IMR-90 (cell line): ENCODE measurements around the gene INCA1. TPM values are rescaled to one million over a fixed set of nuclear protein-coding genes. Genes with fewer than 3 reads are reported as not detected.

Source experiments
- ATAC-seq: fragments of 200-7000 bp; cut with Tn5 transposase; 2 replicates; pipeline ENCODE4 v1.9.1; 2020; ENCODE audit warnings: low read depth, mild to moderate bottlenecking, moderate library complexity
- BruUV-seq: library from RNA; stranded (reverse); fragments of 400-500 nt; replicated peaks from 2 replicates; lab custom pipeline; 2021; lab: Mats Ljungman, UMichigan
- CTCF ChIA-PET: fragments of 300-600 bp; formaldehyde crosslinking; extraction: SDS; loops from one replicate; lab custom pipeline; 2021; ENCODE audit warnings: antibody characterized with exemption; lab: Yijun Ruan, JAX
- POLR2A ChIA-PET: fragments of 300-600 bp; sonication (Branson Sonifier 250); formaldehyde crosslinking; loops from one replicate; lab custom pipeline; 2022; ENCODE audit warnings: antibody characterized with exemption; ENCODE audit not compliant: unreplicated experiment; lab: Charles Lee
- DNase-seq: peaks from one replicate; pipeline ENCODE4 v3.0.0; 2013
- H2AFZ ChIP-seq: replicated peaks from 2 replicates; pipeline ENCODE3; 2013; ENCODE audit warnings: low read length, mild to moderate bottlenecking; ENCODE audit not compliant: poor library complexity
- H2AK5ac ChIP-seq: 2 replicates; pipeline ENCODE4 v1.6.1; 2013; ENCODE audit warnings: low read depth, low read length, inconsistent platforms
- H2AK9ac ChIP-seq: replicated peaks from 2 replicates; pipeline ENCODE3; 2013; ENCODE audit warnings: mild to moderate bottlenecking, low read depth, low read length, moderate library complexity; ENCODE audit not compliant: poor library complexity
- H2BK120ac ChIP-seq: 2 replicates; pipeline ENCODE4 v1.6.1; 2013; ENCODE audit warnings: low read depth, low read length, inconsistent platforms
- H2BK15ac ChIP-seq: 3 replicates; pipeline ENCODE4 v1.6.1; 2013; ENCODE audit warnings: low read depth, low read length, inconsistent platforms
- H2BK20ac ChIP-seq: 2 replicates; pipeline ENCODE4 v1.6.1; 2013; ENCODE audit warnings: low read depth, mild to moderate bottlenecking, inconsistent platforms, low read length, moderate library complexity
- H2BK5ac ChIP-seq: 2 replicates; pipeline ENCODE4 v1.6.1; 2013; ENCODE audit warnings: mild to moderate bottlenecking, low read depth, low read length, inconsistent platforms; ENCODE audit not compliant: poor library complexity, severe bottlenecking
- H3K14ac ChIP-seq: replicated peaks from 2 replicates; pipeline ENCODE4 v1.6.1; 2013; ENCODE audit warnings: low read depth, low read length, inconsistent platforms
- H3K18ac ChIP-seq: 2 replicates; pipeline ENCODE4 v1.6.1; 2013; ENCODE audit warnings: low read depth, low read length, control low read depth
- H3K23ac ChIP-seq: 2 replicates; pipeline ENCODE4 v1.6.1; 2013; ENCODE audit warnings: low read depth, low read length, inconsistent platforms
- H3K27ac ChIP-seq: 2 replicates; pipeline ENCODE4 v1.5.1; 2013; ENCODE audit warnings: mild to moderate bottlenecking, control low read depth, low read length; ENCODE audit not compliant: insufficient read depth
- H3K27me3 ChIP-seq: 2 replicates; pipeline ENCODE4 v1.6.1; 2013; ENCODE audit warnings: low read length; ENCODE audit not compliant: control insufficient read depth, insufficient read depth
- H3K36me3 ChIP-seq: 2 replicates; pipeline ENCODE4 v1.6.1; 2013; ENCODE audit warnings: low read length, mixed read lengths; ENCODE audit not compliant: control insufficient read depth, insufficient read depth
- H3K4ac ChIP-seq: 2 replicates; pipeline ENCODE4 v1.6.1; 2013; ENCODE audit warnings: low read depth, low read length, inconsistent platforms
- H3K4me1 ChIP-seq: 2 replicates; pipeline ENCODE4 v1.6.1; 2013; ENCODE audit warnings: low read length, mixed read lengths; ENCODE audit not compliant: control insufficient read depth, insufficient read depth
- H3K4me2 ChIP-seq: 2 replicates; pipeline ENCODE4 v1.6.1; 2013; ENCODE audit warnings: low read depth, mild to moderate bottlenecking, control low read depth, low read length, moderate library complexity
- H3K4me3 ChIP-seq: 2 replicates; pipeline ENCODE4 v1.5.1; 2013; ENCODE audit warnings: low read depth, mild to moderate bottlenecking, control low read depth, low read length, moderate library complexity; ENCODE audit not compliant: insufficient read depth
- H3K56ac ChIP-seq: 2 replicates; pipeline ENCODE4 v1.6.1; 2013; ENCODE audit warnings: low read length, inconsistent platforms; ENCODE audit not compliant: insufficient read depth; ENCODE audit errors: extremely low read depth
- H3K79me1 ChIP-seq, 2 experiments: 2 replicates each; pipeline ENCODE4 v1.6.1; 2013; ENCODE audit warnings: low read length in 2 of 2, inconsistent platforms in 1 of 2, low read depth in 1 of 2
- H3K9ac ChIP-seq: 2 replicates; pipeline ENCODE4 v1.6.1; 2013; ENCODE audit warnings: low read depth, low read length, control low read depth
- H3K9me1 ChIP-seq: 2 replicates; pipeline ENCODE4 v1.6.1; 2013; ENCODE audit warnings: low read length, inconsistent platforms; ENCODE audit not compliant: insufficient read depth
- H3K9me3 ChIP-seq: 2 replicates; pipeline ENCODE4 v1.6.1; 2013; ENCODE audit warnings: low read length; ENCODE audit not compliant: control insufficient read depth, insufficient read depth
- H4K20me1 ChIP-seq: 2 replicates; pipeline ENCODE4 v1.6.1; 2013; ENCODE audit warnings: low read length, inconsistent platforms; ENCODE audit not compliant: insufficient read depth
- H4K5ac ChIP-seq: 2 replicates; pipeline ENCODE4 v1.6.1; 2013; ENCODE audit warnings: mild to moderate bottlenecking, low read depth, low read length, control low read depth
- H4K8ac ChIP-seq, 2 experiments: 2 replicates each; pipeline ENCODE4 v1.6.1; 2013; ENCODE audit warnings: low read depth in 2 of 2, low read length in 2 of 2, control low read depth in 1 of 2, inconsistent platforms in 1 of 2
- H4K91ac ChIP-seq: 2 replicates; pipeline ENCODE4 v1.6.1; 2013; ENCODE audit warnings: low read depth, low read length, inconsistent platforms; ENCODE audit not compliant: insufficient read depth
- SMC3 ChIP-seq: fragments of 150-350 bp; IDR thresholded peaks from 2 replicates; pipeline ENCODE4 v1.6.1; 2016; ENCODE audit warnings: low read depth, mild to moderate bottlenecking, antibody characterized with exemption, low read length, moderate library complexity
- WGBS, 2 experiments: methylation state at CpG; one replicate each; pipeline versions ENCODE4 v1.1.5 to v1.1.7; 2013; ENCODE audit warnings: missing lambda C conversion rate in 2 of 2; ENCODE audit not compliant: insufficient read length in 1 of 2; ENCODE audit errors: extremely low coverage in 2 of 2; 5-methylcytosine and 5-hydroxymethylcytosine counted together
- dilution Hi-C: fragments of 300-500 bp; cut with HindIII; formaldehyde crosslinking; loops from one replicate; pipeline ENCODE4 v1.14.3; 2018; ENCODE audit warnings: low sequenced_read_pairs; ENCODE audit not compliant: unreplicated experiment
- in situ Hi-C: fragments of 300-500 bp; cut with MboI; formaldehyde crosslinking; loops from 3 replicates; pipeline ENCODE4 v1.14.3; 2019; ENCODE audit warnings: low sequenced_read_pairs, inconsistent platforms, mixed read lengths
- intact Hi-C: fragments of 100-400 bp; cut with micrococcal nuclease; formaldehyde crosslinking; loops from 2 replicates; pipeline ENCODE4 v1.10.0; 2022
- polyA plus RNA-seq, 3 experiments: library from polyadenylated mRNA; depleted of rRNA; stranded (reverse); fragments of >200 nt; gene quantifications; 2 replicates each; pipeline ENCODE4 v1.2.3, GENCODE V29; 2012; ENCODE audit warnings: low replicate concordance in 1 of 3
- total RNA-seq: library from RNA; depleted of rRNA; stranded (reverse); fragments of >200 nt; gene quantifications from 2 replicates; pipeline ENCODE4 v1.2.3, GENCODE V29; 2012

Gene INCA1
- total and polyA plus RNA-seq, 2 of the 4 experiments (the other 2 are of a cell fraction) = 0.18 to 0.51 TPM

GRCh38 chr17:4971826-4972225 lies 25.5 kb downstream of the INCA1 start:
- POLR2A ChIA-PET = no interaction called here
- WGBS, 2 experiments = 100% methylated on average over 3 of the region's 6 CpGs; no CpG with 5 or more reads in 1 of the 2 experiments

More at GRCh38 chr17:4971826-4972225, 25.5 kb downstream of the INCA1 start:
- peaks cover 6 to 56% of the 10 kb centered on the region in 2 experiments; a peak in 3 of 4 replicates for H3K79me1 ChIP-seq
- no peak overlapping the region for H2AFZ ChIP-seq
- peaks cover 3% of the 10 kb centered on the region; the same call in 1 of the 2 replicates for H4K20me1 ChIP-seq
- no peak for TF ChIP-seq SMC3
- intact Hi-C loops (no loop called here), dilution Hi-C loops (no loop called here), in situ Hi-C loops (no loop called here)
- CTCF ChIA-PET = interaction anchor here (1.9 kb wide), 1 partner anchor 9 kb away, joined by 6 read pairs; no protein-coding TSS in a partner anchor
- H3K4ac ChIP-seq = no peak overlapping the region
- peaks cover 14% of the 10 kb centered on the region for H3K4me1 ChIP-seq
- H4K5ac ChIP-seq = no peak overlapping the region
- H2BK15ac ChIP-seq = no peak overlapping the region
- ATAC-seq (no peak), DNase-seq (no peak)
- H3K4me3 ChIP-seq = no peak overlapping the region
- no peak overlapping the region for H3K23ac ChIP-seq
- H3K14ac ChIP-seq = no peak overlapping the region
- H3K9ac ChIP-seq = no peak overlapping the region
- H3K36me3 ChIP-seq = peaks cover 35% of the 10 kb centered on the region
- H4K8ac ChIP-seq = no peak overlapping the region
- BruUV-seq = no TSS peak
- no peak overlapping the region for H3K4me2 ChIP-seq
- no peak overlapping the region for H4K91ac ChIP-seq
- no peak overlapping the region for H3K18ac ChIP-seq
- H2BK20ac ChIP-seq = no peak overlapping the region
- no peak overlapping the region for H2BK5ac ChIP-seq
- H2AK5ac ChIP-seq = no peak overlapping the region
- no peak overlapping the region for H3K56ac ChIP-seq
- H3K9me3 ChIP-seq = no peaks in the 10 kb centered on the region
- no peak overlapping the region for H3K27ac ChIP-seq
- peak overlapping the region; percentile 56 for H2AK9ac ChIP-seq
- H2BK120ac ChIP-seq = no peak overlapping the region
- no peaks in the 10 kb centered on the region for H3K27me3 ChIP-seq
- peaks cover 19% of the 10 kb centered on the region for H3K9me1 ChIP-seq
